GM19397 (cell line): ENCODE results near the gene BRD7.
A peak's percentile ranks its signal among the peaks of the same experiment; 100 is the strongest.

ENCODE experiments used
- ATAC-seq: cut with Tn5 transposase; IDR thresholded peaks from one replicate; pipeline ENCODE4 v1.9.1; 2021; ENCODE audit warnings: mild to moderate bottlenecking, moderate library complexity; ENCODE audit not compliant: unreplicated experiment

Gene BRD7

DNA sequence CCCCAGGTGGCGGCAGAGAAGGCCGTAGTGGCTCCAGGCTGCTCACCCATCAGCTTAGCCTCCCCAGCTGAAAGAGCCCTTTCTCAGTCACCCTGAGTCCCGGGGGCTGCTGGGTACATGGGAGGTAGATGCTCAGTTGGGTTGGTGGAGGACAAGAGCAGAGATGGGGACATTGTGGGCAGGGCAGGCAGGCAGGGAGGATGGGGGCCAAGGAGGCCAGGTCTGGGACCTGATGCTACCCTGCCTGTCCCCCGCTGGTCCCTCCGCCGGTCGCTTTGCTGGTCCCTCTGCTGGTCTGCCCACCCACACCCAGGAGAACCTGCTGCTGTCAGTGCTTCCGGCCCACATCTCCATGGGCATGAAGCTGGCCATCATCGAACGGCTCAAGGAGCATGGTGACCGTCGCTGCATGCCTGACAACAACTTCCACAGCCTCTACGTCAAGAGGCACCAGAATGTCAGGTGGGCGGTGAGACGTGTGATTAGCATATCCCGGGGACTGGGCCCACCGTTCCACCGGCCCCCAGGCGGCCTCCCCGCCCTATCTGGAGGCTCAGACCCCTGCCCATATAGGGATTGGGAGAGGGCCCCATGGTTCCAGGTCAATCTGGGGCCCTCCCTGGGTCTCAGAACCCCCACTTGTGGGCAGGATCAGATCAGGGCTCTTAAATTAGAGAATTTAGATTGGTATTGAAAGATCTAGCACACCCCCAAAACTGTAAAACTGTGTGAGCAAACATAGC is 75.6 kb downstream of the BRD7 start:
- ATAC-seq: no peak

DNA sequence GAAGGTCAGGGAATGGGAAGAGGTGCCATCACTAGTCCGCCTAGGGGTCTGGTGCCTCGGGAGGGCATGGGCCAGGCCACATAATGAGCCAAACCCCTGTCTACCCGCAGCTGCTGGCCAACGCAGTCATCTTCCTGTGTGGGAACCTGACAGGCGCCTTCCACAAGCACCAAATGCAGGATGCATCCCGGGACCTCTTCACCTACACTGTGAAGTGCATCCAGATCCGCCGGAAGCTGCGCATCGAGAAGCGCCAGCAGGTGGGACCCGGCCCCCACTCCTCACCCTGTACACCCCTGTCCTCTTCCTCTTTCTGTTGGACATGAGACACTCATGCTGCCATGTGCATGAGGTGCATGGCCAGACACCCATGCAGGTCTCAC is 76.2 kb downstream of the BRD7 start:
- no peak for ATAC-seq

DNA sequence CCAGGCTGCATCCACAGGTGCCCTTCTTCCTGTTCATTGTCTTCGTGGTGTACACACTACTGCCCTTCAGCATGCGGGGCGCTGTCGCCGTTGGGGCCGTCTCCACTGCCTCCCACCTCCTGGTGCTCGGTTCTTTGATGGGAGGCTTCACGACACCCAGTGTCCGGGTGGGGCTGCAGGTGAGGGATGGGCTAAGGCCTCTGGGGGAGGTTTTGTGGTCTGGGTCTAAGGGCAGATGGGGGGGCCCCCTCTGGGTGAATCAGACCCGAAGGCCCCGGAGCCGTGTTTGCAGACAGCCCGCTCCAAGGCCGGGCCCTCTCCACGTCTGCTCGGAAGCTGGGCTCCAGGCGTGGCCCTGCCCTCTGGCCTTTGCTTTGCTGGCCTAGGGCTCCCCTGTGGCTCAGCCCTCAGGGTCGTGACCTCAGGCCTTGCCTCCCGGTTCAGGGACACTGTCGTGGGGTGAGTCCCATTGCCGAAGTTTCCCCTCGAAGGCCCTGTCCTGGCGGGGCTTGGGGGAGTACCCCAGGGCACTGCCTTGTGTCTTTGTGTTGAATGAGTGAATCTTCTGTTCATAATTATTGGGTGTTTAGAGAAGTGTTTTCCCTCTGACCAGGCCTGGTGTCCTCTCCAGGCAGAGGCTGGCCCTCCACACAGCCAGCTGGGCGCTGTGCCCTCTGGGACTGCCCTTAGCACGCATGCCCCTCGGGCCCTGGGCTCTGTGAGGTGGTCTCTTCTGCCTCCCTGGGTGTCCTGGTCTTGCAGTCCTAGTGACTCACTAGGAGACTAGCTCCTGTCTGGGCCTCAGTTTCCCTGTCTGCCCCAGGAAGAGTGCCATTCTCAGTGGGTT is 76.8 kb downstream of the BRD7 start:
- ATAC-seq: no peak

DNA sequence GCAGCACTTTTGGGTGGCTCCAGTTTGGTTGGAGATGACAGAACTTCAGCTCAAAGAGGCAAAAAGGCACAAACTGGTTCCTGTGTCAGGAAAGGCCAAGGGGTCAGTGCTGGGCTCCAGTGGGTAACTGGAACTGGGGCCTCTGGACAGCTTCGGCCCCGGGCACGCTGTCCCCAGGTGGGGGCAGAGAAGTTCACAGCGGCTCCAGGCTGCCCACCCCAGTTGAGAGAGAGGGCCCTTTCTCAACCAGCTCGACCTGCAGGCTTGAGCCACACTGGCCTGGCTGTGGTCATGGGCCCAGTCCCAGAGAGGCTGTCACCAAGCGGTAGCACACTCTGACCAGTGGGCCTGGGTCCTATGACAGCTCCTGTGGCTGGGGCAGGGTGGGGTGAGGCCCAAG is 77.9 kb downstream of the BRD7 start:
- no peak for ATAC-seq

DNA sequence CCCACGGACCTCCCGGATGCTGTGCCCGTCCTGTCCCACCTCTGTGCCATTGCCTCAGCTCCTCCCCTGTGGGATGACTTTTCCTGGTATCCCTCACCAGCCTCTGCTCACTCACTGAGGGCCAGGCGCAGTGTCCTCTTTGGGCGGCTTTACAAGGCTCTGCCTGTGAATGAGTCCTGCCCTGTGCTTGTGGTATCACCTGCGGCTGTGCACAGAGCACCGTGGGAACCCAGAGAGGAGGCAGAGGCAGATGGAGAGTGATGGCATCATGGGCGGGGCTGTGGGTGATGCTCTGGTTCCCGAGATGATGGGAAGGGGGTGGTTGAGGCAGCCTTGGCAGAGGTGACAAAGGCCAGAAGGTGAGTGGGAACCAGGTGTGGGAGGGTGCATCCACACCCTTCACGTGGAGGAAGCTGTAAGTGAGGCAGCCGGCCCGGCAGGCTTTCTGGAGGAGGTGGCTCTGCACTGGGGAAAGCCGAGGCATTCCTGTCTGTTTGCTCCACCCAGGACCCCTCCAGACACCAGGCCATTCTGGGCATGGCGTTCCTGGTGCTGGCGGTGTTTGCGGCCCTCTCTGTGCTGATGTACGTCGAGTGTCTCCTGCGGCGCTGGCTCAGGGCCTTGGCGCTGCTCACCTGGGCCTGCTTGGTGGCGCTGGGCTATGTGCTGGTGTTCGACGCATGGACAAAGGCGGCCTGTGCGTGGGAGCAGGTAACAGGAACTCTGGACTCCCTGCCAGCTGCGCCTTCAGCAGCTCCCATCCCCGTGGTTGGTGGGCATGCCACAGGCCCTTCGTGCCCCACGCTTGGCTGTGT is 78.6 kb downstream of the BRD7 start:
- no peak for ATAC-seq

DNA sequence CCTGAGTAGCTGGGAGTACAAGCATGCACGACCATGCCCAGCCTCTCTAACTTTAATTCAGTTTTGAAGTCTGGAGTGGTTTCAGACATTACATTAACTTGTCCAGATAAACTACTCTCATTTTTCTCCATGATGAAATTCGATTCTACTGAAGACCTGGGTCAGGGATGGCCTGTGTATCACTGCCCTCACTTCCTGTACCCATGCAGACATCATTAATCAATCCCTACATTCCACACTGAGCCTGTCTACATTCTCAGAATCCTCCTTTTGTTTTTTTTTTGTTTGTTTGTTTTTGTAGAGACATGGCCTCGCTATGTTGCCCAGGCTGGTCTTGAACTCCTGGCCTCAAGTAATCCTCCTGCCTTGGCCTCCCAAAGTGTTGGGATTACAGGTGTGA is 79.9 kb downstream of the BRD7 start:
- no peak for ATAC-seq

DNA sequence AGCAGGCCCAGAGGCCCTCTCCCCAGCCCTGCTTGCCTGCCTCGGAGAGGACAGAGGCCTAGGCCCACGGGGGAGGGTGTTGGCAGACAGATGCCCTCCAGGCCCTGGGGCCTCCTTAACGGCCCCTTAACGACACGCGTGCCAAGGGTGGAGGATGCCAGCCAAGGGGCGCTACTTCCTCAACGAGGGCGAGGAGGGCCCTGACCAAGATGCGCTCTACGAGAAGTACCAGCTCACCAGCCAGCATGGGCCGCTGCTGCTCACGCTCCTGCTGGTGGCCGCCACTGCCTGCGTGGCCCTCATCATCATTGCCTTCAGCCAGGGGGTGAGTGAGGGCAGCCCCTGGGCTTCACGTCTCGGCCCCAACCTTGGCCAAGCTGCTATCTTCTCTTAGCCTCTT is 80.8 kb downstream of the BRD7 start:
- ATAC-seq: no peak

DNA sequence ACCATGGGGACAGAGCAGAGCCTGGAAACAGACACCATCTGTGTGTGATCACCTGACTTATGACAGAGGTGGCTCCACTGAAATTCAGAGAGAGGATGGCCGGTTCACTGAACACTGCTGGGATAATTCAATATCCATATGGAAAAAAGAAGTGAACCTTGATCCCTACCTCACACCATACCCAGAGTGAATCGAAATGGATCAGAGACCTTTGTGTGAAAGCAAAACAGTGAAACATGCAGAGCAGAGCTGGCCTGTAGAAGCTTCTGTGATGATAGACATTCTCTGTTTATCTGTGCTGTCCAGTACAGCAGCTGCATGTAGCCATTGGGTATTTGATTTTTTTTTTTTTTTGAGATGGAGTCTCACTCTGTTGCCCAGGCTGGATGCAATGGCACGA is 82.1 kb downstream of the BRD7 start:
- ATAC-seq: no peak

DNA sequence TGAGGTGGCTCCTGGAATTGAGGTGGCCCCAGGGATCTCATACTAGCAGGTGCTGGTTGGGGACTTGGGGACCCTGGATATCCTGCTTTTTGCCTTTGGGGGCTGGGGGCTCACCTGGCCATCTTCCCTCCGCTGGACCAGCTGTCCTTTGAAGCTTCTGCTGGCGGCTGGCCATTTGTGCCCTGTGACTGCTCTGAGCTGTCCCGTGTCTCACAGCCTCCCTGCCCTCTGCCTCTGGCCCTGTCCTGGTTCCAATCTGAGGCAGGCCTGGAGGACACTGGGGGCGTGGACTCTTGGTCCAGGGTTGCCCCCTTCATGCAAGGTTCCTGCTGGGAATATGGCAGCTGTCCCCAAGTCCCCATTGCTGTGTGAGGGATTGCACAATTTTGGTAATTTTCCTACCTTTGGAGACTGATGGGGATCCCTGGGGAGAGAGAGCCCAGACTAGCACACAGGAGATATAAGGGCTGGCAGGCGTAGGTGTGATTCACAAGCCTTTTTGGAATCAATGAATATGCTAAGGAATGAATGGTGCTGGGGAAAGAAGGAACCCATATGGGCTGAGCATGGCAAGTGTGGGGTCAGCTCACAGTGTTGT is 83.3 kb downstream of the BRD7 start:
- ATAC-seq: no peak

DNA sequence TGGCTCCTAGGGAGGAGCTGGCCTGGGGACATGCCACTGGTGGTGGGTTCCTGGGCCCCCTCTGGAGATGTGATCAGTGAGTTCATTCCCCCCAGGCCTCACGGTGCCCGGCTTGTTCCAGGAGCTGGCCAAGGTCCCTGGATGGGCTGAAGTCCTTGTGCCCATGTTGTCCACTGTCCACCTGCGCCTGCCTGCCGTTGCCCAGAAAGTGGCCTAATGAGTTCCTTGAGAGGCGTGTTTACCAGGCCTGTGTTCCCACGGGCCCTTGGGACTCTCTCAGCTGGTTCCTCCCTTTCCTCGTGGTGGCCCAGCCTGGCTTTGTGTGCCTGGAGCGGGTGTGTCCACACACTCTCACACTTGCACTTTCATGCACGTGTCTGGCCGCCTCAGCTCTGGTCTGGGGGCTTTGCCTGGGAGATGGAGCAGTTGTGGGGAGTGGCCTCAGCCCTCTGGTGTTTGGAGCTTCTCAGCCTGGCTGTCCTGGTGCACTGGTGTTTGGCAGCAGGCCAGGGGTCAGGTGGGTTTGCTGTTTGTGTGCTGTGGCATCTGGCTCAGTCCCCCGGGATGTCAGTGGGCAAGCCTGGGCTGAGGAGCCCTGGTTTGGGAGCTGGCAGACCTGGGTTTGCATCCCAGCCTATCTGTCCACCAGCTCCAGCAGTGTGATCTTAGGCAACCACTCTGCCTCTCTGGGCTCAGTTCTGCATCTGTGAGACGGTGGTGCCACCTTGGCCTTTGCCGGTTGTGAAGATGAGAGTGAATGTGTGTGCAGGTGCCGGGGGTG is 84.5 kb downstream of the BRD7 start:
- ATAC-seq: no peak

DNA sequence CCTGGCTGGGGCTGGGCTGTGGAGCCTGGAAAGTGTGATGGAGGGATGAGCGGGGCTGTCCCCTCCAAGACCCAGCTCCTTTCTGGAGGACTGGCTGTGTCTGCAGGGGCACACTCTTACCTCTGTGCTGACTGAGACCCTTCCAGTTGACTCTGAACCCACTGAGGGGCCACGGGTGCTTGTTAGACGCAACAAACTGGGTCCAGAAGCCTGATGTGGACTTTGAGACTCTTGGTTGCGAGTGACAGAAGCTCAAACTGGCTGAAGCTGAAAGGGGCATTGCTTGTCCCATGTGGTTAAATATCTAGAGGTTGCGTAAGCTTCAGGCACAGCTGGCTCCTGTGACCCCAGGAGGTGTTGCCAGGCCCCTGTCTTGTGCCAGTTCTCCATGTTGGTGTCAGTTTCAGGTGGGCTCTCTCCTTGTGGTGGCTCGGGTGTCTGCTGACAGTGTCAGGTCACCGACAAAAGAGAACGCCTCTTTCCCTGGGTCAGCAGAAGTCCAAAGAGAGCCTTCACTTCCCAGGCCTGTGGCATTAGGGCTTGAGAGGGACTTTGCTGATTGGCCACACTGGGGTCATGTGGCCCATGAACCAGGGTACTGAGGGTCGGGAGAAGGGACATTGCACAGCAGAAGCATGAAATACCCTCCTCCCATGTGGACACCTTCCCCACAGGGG is 85.7 kb downstream of the BRD7 start:
- ATAC-seq: no peak

DNA sequence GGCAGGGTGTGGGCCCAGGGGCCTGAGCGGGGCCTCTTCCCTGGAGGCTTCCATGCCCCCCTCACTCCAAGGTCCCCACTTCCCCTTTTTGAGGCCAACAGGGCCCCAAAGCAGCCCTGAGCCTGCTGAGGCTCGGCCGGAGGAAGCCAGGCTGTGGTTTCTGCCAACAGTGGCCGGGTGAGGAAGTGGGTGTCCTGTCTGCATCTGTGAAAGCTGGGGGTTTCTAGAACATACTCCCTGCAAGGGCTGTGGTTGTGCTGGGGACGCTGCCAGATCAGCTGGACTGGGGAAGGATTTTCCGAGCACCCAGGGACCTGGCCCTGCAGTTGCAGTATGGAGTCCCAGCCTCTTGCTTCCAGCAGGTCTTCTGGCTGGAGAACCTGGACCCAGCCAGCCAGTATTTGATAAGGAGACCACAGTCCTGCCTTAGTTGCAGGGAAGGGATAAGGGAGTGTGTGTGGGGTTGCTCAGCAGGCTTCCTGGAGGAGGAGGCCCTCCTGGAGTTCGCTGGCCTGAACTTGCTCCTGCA is 86.7 kb downstream of the BRD7 start:
- peak; percentile 93 for ATAC-seq

DNA sequence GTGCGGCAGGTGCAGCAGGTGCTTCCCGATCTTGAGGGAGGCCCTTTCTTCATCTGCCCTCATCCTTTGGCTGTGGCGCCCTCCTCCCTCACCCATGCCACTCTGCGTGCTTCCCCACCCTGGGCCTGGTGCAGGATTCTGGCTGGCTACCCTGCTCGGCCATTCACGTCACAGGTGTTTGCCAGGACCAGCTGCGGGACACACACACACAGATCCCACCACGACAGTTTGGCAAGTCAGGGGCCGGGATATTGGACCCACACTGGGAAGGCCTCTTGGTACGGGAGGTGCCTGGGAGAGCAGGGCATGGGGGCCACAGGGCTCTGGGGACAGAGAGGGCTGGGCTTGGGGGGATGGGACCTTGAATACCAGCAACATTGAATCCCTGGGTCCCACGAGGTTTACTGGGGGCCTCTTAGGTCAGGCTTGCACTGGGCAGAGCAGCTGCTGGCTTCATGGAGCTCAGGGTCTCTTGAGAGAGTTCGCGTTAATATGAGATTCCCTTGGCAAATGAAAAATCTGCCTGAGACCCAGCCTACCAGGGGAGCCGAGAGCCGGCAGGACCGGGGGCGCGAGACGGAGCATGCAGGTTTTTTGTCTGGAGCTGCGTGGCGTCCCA is 87.3 kb downstream of the BRD7 start:
- no peak for ATAC-seq

DNA sequence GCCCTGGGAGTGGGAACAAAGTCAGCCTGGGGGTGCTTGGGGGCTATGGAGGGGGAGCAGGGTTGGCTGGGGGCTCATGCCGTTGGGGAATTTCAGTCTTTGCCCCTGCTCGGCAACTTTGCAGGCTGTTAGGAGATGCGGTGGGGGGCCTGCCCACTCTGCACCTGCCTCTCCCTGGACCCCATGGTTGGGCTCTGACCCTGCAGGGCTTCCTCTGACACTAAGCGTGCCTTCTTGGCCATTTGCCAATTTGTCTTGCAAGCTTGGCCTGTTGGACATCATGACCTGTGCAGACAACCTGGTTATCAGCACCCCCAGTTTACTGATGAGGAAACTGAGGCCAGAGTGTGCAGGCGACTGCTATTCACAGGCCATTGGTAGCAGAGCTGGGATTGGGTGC is 87.9 kb downstream of the BRD7 start:
- no peak for ATAC-seq

DNA sequence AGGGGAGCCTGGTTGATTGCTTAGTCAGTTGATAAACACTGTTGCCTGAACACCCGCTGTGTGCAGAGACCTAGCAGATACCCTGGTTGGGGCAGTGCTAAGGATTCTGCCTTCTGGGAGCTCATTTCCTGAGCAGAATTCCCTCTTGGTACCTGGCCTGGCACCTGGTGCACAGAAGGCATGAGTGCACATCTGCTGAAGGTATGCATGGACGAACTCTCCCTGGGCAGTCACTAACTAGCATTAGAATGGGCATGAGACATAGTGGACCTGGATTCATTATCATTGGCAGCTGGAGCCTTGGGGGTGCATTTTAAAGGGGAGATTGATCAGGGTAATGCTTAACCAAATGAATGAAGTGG is 89.3 kb downstream of the BRD7 start:
- no peak for ATAC-seq

DNA sequence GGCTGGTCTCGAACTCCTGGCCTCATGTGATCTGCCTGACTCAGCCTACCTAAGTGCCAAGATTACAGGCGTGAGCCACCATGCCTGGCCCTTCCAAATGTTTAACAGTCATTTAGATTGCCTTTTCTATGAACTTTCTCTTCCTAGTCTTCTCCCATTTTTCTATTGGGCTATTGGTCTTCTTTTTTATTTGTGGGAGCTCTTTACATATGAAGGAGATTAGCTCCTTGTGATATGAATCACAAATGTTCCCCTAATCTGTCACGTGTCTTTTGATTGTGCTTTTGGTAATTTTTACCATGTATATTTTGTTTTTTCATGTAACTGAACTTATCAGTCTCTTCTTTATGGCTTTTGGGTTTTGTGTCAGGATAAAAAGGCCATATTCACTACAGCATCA is 90.5 kb downstream of the BRD7 start:
- ATAC-seq: no peak

DNA sequence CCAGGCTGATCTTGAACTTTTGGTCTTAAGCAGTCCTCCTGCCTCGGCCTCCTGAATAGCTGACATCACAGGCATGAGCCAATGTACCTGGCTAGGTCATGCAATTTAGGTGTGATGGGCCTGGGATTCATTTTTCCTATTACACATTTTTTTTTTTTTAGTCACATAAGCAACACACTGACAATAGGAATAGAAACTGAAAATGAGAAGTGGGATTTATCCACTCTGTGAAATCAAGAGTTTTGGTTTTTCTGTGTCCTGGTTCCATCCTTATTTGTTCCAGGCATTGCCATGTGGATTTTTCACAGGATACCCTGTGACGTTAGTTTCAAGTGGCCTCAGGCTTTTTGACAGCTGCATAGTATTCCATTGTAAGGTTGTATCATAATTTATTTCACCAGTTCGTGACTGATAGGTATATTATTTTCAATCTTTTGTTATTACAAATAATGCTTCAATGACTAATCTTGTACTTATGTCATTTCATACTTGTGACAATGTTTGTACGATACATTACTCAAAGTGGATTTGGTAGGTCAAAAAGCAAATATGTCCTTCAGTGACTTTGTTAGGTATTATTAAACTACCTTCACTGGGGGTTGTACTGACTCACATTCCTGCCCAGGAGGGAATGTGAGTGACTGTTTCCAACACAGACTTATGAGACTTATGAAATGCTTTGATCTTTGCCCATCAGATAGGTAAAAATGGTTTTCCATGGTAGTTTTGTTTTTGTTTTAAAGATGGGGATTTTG is 91.8 kb downstream of the BRD7 start:
- no peak for ATAC-seq

DNA sequence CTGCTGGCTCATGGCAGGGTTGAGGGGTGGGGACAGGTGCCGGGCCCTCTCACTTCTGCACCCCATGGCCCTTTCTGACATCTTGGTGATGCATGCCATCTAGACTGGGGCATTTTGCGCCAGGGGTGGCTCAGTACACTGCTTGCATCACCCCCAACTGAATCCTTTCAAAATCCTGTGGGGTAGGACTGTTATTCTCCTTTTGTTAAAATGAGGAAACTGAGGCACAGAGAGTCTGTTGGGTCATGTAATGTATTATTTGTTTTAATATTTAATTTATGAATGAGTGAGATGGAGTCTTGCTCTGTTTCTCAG is 92.5 kb downstream of the BRD7 start:
- ATAC-seq: no peak
